B cell (primary cell): ENCODE measurements around the gene TRAF3. TPM values are rescaled to one million over a fixed set of nuclear protein-coding genes. Genes with fewer than 3 reads are reported as not detected.

Source experiments
- ATAC-seq: fragments of 200-7000 bp; cut with Tn5 transposase; one replicate; pipeline ENCODE4 v1.10.0; 2021; ENCODE audit warnings: low read depth, mild to moderate bottlenecking, moderate number of reproducible peaks, moderate library complexity
- CTCF ChIA-PET: fragments of 350-600 bp; sonication (Branson Sonifier 250); formaldehyde crosslinking; loops from one replicate; lab custom pipeline; 2021; ENCODE audit warnings: antibody characterized with exemption, inconsistent platforms; lab: Charles Lee
- POLR2A ChIA-PET: fragments of 350-600 bp; sonication (Branson Sonifier 250); formaldehyde crosslinking; loops from one replicate; lab custom pipeline; 2021; ENCODE audit warnings: antibody characterized with exemption; lab: Charles Lee
- DNase-seq: peaks from one replicate; pipeline ENCODE4 v3.0.0; 2013
- H2AFZ ChIP-seq: 2 replicates; pipeline ENCODE4 v1.6.1; 2012; ENCODE audit warnings: mild to moderate bottlenecking, low read depth, low read length; ENCODE audit not compliant: insufficient read depth, poor library complexity, severe bottlenecking
- H3K27ac ChIP-seq, 2 donors: 1 replicate in 1 of 2; 2 replicates in 1 of 2; pipeline ENCODE4 v1.5.1; 2012 to 2013; ENCODE audit warnings: low read length in 2 of 2, mild to moderate bottlenecking in 2 of 2, moderate library complexity in 1 of 2
- H3K27me3 ChIP-seq, 4 experiments: fragments of 200-600 bp in 1 of 4; sonication (generic) in 1 of 4; replicated peaks in 1 of 4; 1 replicate in 2 of 4; 2 replicates in 2 of 4; pipeline versions ENCODE4 v1.6.1 to v1.7.0; 2013 to 2016; ENCODE audit warnings: low read length in 3 of 4, mild to moderate bottlenecking in 2 of 4, mixed read lengths in 1 of 4, moderate library complexity in 1 of 4; ENCODE audit not compliant: insufficient read depth in 4 of 4, control insufficient read depth in 3 of 4; ENCODE audit errors: control extremely low read depth in 1 of 4
- H3K36me3 ChIP-seq, 2 experiments: replicated peaks in 1 of 2; 1 replicate in 1 of 2; 2 replicates in 1 of 2; pipeline versions ENCODE4 v1.6.1 to v1.7.1; 2013; ENCODE audit warnings: low read length in 1 of 2; ENCODE audit not compliant: insufficient read depth in 2 of 2, control insufficient read depth in 1 of 2; ENCODE audit errors: control extremely low read depth in 1 of 2, extremely low read depth in 1 of 2
- H3K4me1 ChIP-seq, 2 donors: fragments of 200-600 bp in 1 of 2; sonication (generic) in 1 of 2; 1 replicate in 1 of 2; 2 replicates in 1 of 2; pipeline versions ENCODE4 v1.5.1 to v1.6.1; 2013 to 2017; ENCODE audit warnings: low read length in 2 of 2; ENCODE audit not compliant: control insufficient read depth in 2 of 2, insufficient read depth in 2 of 2
- H3K4me2 ChIP-seq: replicated peaks from 2 replicates; pipeline ENCODE3; 2012; ENCODE audit warnings: mild to moderate bottlenecking, low read depth, low read length; ENCODE audit not compliant: poor library complexity, severe bottlenecking
- H3K4me3 ChIP-seq, 5 experiments: fragments of 200-600 bp in 1 of 5; sonication (generic) in 1 of 5; 1 replicate in 3 of 5; 2 replicates in 2 of 5; pipeline versions ENCODE4 v1.5.1 to v1.7.0; 2011 to 2016; ENCODE audit warnings: low read length in 4 of 5, mild to moderate bottlenecking in 4 of 5, low read depth in 2 of 5, control low read depth in 1 of 5, moderate library complexity in 1 of 5; ENCODE audit not compliant: insufficient read depth in 1 of 5; ENCODE audit errors: control extremely low read depth in 1 of 5, extremely low read depth in 1 of 5
- H3K79me2 ChIP-seq: fragments of 200-600 bp; sonication (generic); one replicate; pipeline ENCODE4 v1.6.0; 2016; ENCODE audit warnings: low read length; ENCODE audit not compliant: control insufficient read depth, insufficient read depth
- H3K9ac ChIP-seq: fragments of 200-600 bp; sonication (generic); 2 replicates; pipeline ENCODE4 v1.6.1; 2017; ENCODE audit warnings: mild to moderate bottlenecking, low read length, moderate library complexity
- H3K9me3 ChIP-seq, 3 donors: one replicate each; pipeline versions ENCODE4 v1.6.1 to v1.7.1; 2013; ENCODE audit warnings: low read length in 2 of 3; ENCODE audit not compliant: control insufficient read depth in 2 of 3, insufficient read depth in 1 of 3; ENCODE audit errors: control extremely low read depth in 1 of 3
- H4K20me1 ChIP-seq: 2 replicates; pipeline ENCODE4 v1.6.0; 2012; ENCODE audit warnings: mild to moderate bottlenecking, low read length; ENCODE audit not compliant: insufficient read depth, control insufficient read depth, poor library complexity, severe bottlenecking
- H3K27ac Mint-ChIP-seq: one replicate; pipeline ENCODE4 v1.8.0; 2021; ENCODE audit warnings: mixed read lengths
- H3K27me3 Mint-ChIP-seq: one replicate; pipeline ENCODE4 v1.8.0; 2021; ENCODE audit warnings: mixed read lengths
- H3K4me1 Mint-ChIP-seq: one replicate; pipeline ENCODE4 v1.8.0; 2021; ENCODE audit warnings: mixed read lengths
- H3K4me3 Mint-ChIP-seq: one replicate; pipeline ENCODE4 v1.8.0; 2021; ENCODE audit warnings: mixed read lengths
- H3K9me3 Mint-ChIP-seq: one replicate; pipeline ENCODE4 v1.8.0; 2022; ENCODE audit warnings: mixed read lengths; ENCODE audit not compliant: insufficient read depth
- EZH2 ChIP-seq: IDR thresholded peaks from 2 replicates; pipeline ENCODE4 v1.6.1; 2012; ENCODE audit warnings: borderline replicate concordance, low read depth, mild to moderate bottlenecking, moderate library complexity, low read length; ENCODE audit not compliant: insufficient read depth, poor library complexity, severe bottlenecking
- WGBS: methylation state at CpG from one replicate; pipeline ENCODE4 v1.1.5; 2013; ENCODE audit warnings: missing lambda C conversion rate; ENCODE audit not compliant: insufficient coverage; 5-methylcytosine and 5-hydroxymethylcytosine counted together
- intact Hi-C: fragments of 100-400 bp; cut with micrococcal nuclease; formaldehyde crosslinking; loops from one replicate; pipeline ENCODE4 v1.10.0; 2022
- polyA plus RNA-seq: library from polyadenylated mRNA; depleted of rRNA; stranded (reverse); fragments of >200 nt; gene quantifications from 2 replicates; pipeline ENCODE4 v1.2.3, GENCODE V29; 2012
- total RNA-seq, 2 donors: library from RNA; stranded (reverse); fragments of 120-200 nt in 1 of 2; gene quantifications; 1 replicate in 1 of 2; 2 replicates in 1 of 2; pipeline versions ENCODE4 v1.2.3 to v1.2.4, GENCODE V29; 2013 to 2022
- TF ChIP-seq, protein P1 (sequence below): fragments of 200-600 bp; IDR thresholded peaks from one replicate; pipeline ENCODE4 v1.8.0; 2022; ENCODE audit warnings: antibody characterized with exemption, mild to moderate bottlenecking

The TRAF3 gene
- total and polyA plus RNA-seq, 2 donors (not counting 1 experiment from before 2014, with no cell fraction given) = 42.8 to 89.8 TPM

DNA sequence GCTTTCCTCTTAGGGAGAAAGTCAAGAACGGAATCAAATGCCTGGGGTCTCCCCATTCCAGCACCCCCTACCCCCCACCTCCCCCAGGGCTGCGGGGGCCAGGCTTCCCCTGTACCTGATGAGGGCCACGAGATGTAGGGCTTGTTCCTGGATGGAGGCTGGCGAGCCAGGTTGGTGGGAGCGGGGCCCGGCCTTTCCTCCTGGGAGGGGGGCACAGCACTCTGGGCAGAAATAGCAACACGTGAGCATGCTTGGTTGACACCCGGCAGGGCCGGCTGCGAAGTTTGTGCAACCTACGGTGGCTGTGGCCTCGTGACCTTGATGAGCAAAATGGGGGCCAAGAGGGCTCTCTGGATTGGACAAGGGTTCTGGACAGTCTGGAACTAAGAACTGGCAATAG, 160.9 kb downstream of the TRAF3 start:
- no peak overlapping the region for H3K27ac Mint-ChIP-seq
- H3K27me3 Mint-ChIP-seq = no peaks in the 10 kb centered on the region
- peaks cover 22% of the 10 kb centered on the region for H3K4me1 Mint-ChIP-seq
- Histone ChIP-seq H3K27me3 (no peaks in the 10 kb centered on the region), H3K4me2 (no peak overlapping the region), H3K4me1 (peaks cover 0 to 13% of the 10 kb centered on the region in 2 donors), H3K27ac (no peak overlapping the region), H3K4me3 (no peak overlapping the region), H3K9ac (no peak overlapping the region), H3K9me3 (no peaks in the 10 kb centered on the region), H4K20me1 (no peaks in the 10 kb centered on the region), H2AFZ (no peak overlapping the region), H3K79me2 (no peaks in the 10 kb centered on the region), H3K36me3 (no peaks in the 10 kb centered on the region)
- no peaks in the 10 kb centered on the region for H3K9me3 Mint-ChIP-seq
- no peak for ATAC-seq
- CTCF ChIA-PET = no interaction called here
- TF ChIP-seq EZH2 = no peak
- TF ChIP-seq, protein P1, sequence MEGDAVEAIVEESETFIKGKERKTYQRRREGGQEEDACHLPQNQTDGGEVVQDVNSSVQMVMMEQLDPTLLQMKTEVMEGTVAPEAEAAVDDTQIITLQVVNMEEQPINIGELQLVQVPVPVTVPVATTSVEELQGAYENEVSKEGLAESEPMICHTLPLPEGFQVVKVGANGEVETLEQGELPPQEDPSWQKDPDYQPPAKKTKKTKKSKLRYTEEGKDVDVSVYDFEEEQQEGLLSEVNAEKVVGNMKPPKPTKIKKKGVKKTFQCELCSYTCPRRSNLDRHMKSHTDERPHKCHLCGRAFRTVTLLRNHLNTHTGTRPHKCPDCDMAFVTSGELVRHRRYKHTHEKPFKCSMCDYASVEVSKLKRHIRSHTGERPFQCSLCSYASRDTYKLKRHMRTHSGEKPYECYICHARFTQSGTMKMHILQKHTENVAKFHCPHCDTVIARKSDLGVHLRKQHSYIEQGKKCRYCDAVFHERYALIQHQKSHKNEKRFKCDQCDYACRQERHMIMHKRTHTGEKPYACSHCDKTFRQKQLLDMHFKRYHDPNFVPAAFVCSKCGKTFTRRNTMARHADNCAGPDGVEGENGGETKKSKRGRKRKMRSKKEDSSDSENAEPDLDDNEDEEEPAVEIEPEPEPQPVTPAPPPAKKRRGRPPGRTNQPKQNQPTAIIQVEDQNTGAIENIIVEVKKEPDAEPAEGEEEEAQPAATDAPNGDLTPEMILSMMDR = no peak
- WGBS = 98% methylated on average over 11 of the region's 12 CpGs
- POLR2A ChIA-PET = no interaction called here
- DNase-seq = no peak
- H3K4me3 Mint-ChIP-seq = no peak overlapping the region
- intact Hi-C loops = no loop called here

DNA sequence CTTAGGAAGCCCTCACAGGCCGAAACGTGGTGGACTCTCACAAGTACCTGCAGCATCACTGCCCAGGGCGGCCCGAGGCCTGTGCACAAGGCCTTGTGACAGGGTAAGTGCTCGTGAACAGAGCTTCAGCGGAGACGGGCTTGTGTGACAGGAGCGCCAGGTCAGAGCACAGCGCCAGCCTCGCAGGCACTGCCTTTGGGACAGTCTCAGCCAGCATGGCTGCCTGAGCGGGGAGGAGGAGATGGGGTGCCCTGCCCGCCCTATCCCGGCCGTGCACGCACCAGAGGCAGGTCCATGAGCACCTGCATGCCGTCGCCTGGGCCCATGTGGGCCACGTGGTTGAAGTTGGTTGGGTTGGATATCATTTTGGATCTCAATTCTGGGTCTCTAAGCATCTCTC, 162.1 kb downstream of the TRAF3 start:
- intact Hi-C loops = no loop called here
- POLR2A ChIA-PET = no interaction called here
- Mint-ChIP-seq H3K27ac (no peak overlapping the region), H3K4me1 (peaks cover 21% of the 10 kb centered on the region), H3K4me3 (no peak overlapping the region), H3K27me3 (no peaks in the 10 kb centered on the region), H3K9me3 (no peaks in the 10 kb centered on the region)
- Histone ChIP-seq H2AFZ (no peak overlapping the region), H3K9ac (no peak overlapping the region), H3K36me3 (peaks cover 0 to 6% of the 10 kb centered on the region in 2 experiments), H3K27me3 (no peaks in the 10 kb centered on the region), H3K4me2 (no peak overlapping the region), H3K9me3 (no peaks in the 10 kb centered on the region), H4K20me1 (no peaks in the 10 kb centered on the region), H3K79me2 (no peaks in the 10 kb centered on the region), H3K4me3 (no peak overlapping the region), H3K4me1 (peaks cover 0 to 13% of the 10 kb centered on the region in 2 donors), H3K27ac (no peak overlapping the region)
- DNase-seq (no peak), ATAC-seq (no peak)
- TF ChIP-seq, protein P1 = no peak
- TF ChIP-seq EZH2 = no peak
- 92% methylated on average over 18 of the region's 18 CpGs for WGBS
- CTCF ChIA-PET = no interaction called here
